Panc1 (cell line): ENCODE data around the gene LIX1L.

Experiments used
- CTCF ChIP-seq: fragments of 450-650 bp; IDR thresholded peaks from 2 replicates; pipeline ENCODE4 v1.5.1; 2017; ENCODE audit warnings: mild to moderate bottlenecking
- POLR2AphosphoS5 ChIP-seq: IDR thresholded peaks from 2 replicates; pipeline ENCODE4 v1.6.1; 2012; ENCODE audit warnings: mild to moderate bottlenecking, low read depth, low read length, moderate library complexity
- REST ChIP-seq, 2 experiments: IDR thresholded peaks; 2 replicates each; pipeline ENCODE4 v1.6.1; 2011 to 2012; ENCODE audit warnings: low read depth in 2 of 2, control low read depth in 1 of 2, low read length in 1 of 2, mild to moderate bottlenecking in 1 of 2, moderate library complexity in 1 of 2; ENCODE audit not compliant: insufficient read depth in 1 of 2
- SIN3A ChIP-seq: IDR thresholded peaks from 2 replicates; pipeline ENCODE4 v1.6.1; 2012; ENCODE audit warnings: low read depth, mild to moderate bottlenecking, low read length, moderate library complexity, borderline replicate concordance; ENCODE audit not compliant: insufficient read depth

DNA sequence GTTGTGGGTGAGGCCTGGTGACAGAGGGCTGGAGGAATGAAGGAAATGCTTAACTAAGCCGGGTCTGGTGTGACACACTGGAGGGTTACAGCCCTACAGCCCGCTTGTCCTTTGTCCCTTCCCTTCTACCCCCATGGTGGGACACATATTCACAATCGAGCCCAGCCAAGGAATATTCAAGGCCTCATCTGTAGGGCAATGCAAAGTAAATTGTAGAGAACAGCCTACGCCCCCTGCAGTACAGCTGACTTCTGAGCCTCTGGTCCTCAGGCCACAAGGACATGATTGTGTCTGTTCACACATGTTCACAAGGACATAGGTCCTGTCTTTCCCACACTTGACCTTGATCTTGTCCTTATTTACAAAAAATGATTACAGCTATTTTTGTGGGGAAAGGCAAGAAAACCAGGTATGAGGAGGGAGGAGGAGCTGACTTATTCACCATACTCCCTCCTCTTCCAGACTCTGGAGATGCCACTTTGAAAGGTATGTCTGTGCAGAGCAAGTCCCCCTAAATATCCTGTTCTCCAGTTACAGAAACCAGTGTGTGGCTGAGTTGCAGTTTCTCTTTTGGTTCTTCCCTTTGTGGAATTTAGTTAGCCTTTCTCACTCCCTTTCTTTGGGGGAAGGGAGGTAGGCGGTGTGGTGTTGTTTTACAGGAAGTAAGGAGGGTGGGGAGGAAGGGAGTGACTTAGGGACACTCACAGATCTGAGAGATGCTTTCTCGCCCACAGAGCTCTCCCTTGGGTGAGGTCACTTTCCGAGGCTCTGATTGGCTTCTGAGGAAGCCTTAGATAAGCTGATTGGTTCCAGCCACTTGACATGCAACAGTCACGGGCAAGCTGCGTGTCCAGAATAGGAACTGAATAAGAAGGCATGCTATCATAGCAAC is 21.3 kb upstream of the LIX1L start:
- peak; percentile 26 for TF ChIP-seq CTCF
- no peak for TF ChIP-seq REST (IDR thresholded peaks at IDR 0.05; ENCODE audit: insufficient read depth in 1 of 2, low read depth in 2 of 2, low read length in 1 of 2)
- no peak for TF ChIP-seq POLR2AphosphoS5
- TF ChIP-seq SIN3A: no peak
